Jurkat, Clone E6-1 (cell line): ENCODE results near the gene NFATC3.

Source experiments
- DNase-seq: peaks from one replicate; pipeline ENCODE4 v3.0.0-alpha.2; 2011; ENCODE audit warnings: low read depth, low spot score
- H3K4me3 ChIP-seq: 2 replicates; pipeline ENCODE4 v1.5.1; 2011; ENCODE audit warnings: mild to moderate bottlenecking, low read length, control low read depth, moderate library complexity

NFATC3 gene

DNA sequence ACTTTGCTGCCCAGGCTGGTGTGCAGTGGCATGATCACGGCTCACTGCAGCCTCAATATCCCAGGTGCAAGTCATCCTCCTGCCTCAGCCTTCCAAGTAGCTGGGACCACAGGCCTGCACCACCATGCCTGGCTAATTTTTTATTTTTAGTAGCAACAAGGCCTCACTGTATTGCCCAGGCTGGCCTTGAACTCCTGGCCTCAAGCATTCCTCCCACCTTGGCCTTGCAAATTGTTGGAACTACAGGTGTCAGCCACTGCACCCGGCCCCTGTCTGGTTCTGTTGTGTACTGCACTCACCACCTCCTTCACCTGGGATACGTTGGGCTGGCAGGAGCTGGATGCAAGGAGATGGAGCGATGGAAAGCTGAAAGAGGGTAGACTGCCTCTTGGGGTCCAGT, 168.6 kb downstream of the NFATC3 start:
- H3K4me3 ChIP-seq: no peak overlapping the region
- no peak for DNase-seq

DNA sequence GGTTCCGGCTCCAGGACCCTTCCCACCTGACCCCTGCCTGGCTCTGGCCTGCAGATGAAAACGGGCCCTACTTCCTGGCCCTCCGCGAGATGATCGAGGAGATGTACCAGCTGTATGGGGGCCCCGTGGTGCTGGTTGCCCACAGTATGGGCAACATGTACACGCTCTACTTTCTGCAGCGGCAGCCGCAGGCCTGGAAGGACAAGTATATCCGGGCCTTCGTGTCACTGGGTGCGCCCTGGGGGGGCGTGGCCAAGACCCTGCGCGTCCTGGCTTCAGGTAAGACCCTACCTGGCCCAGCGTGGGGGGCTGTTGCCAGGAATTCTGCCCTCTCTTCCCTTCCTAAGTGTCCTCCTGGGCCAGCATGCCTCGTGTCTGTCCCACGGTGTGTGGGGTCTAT, 170.5 kb downstream of the NFATC3 start:
- no peak for DNase-seq
- no peak overlapping the region for H3K4me3 ChIP-seq

DNA sequence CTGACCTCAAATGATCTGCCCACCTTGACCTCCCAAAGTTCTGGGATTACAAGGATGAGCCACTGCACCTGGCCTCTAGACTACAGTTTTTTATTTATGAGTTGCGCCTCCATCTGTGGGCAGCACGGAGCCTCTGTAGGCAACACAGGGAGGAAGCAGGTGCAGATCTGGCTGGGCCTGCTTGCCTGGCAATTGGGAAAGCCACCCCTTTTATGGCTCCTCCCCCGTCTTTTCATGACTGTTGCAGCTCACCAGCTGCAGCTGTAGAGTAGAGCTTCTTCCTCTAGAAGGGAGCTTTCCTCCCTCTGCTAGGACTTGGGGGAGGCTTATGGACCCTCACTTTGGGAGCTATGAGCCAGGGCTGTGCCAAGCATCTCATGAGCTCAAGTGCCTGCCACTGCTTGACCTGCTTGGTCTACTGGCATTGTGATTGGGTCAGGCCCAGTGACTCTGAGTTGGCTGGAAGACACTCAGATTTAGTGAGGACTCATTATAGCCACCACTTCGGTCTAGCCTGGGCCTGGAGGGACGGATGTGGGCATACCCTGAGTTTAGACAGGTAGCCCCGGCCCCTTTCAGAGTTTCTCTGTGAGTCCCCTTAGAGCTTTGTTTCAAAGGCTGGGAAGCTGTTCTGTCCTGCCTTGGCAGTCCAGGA, 172.2 kb downstream of the NFATC3 start:
- DNase-seq: peak; percentile 96

DNA sequence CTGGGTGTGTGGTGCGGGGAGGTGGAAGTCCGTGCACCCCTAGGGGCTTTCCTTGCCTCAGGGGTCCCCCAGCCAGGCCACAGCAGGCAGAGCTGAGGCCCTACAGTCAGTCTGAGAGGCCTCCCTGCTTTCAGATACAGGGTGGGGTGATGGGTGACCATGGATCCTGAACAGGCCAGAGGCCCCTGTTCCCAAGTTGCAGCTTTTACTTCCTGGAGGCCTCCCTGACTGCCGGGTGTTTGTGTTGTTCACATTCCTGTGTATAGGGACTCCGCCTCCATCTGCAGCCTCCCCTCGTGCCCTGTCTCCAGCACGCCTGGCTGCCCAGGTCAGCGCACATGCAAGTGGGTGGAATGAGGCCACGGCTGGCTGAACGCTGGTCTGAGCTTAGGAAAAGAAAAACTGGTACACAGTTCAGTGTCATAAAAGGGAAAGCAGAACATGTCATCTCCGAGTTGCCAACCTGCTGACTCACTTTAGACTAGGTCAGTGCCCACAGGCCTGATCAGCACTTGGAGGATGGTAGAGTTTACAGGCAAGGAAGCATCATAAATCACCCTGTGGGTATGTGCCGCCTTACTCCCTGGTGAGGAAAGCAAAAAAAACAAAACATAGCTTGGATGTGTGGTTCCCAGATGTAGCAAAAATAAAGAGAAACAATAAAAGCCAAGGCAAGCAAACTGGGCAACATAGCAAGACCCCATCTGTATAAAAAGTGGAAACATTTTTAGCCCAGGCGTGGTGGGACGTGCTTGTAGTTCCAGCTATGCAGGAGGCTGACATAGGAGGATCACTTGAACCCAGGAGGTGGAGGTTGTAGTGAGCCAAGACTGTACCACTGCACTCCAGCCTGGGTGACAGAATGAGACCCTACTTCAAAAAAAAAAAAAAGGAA, 173.0 kb downstream of the NFATC3 start:
- DNase-seq: no peak
- H3K4me3 ChIP-seq: peak overlapping the region; percentile 31

More for the DNA sequence above, 172.2 kb downstream of the NFATC3 start:
- H3K4me3 ChIP-seq: peak overlapping the region; percentile 31

DNA sequence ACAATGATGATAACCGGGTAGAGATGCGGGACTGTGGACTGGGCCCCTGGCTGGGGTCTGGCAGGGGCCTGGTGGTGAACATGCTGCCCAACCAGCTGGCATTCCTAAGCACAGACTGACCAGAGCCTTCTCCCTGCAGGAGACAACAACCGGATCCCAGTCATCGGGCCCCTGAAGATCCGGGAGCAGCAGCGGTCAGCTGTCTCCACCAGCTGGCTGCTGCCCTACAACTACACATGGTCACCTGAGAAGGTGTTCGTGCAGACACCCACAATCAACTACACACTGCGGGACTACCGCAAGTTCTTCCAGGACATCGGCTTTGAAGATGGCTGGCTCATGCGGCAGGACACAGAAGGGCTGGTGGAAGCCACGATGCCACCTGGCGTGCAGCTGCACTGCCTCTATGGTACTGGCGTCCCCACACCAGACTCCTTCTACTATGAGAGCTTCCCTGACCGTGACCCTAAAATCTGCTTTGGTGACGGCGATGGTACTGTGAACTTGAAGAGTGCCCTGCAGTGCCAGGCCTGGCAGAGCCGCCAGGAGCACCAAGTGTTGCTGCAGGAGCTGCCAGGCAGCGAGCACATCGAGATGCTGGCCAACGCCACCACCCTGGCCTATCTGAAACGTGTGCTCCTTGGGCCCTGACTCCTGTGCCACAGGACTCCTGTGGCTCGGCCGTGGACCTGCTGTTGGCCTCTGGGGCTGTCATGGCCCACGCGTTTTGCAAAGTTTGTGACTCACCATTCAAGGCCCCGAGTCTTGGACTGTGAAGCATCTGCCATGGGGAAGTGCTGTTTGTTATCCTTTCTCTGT, 174.0 kb downstream of the NFATC3 start:
- DNase-seq: no peak
- H3K4me3 ChIP-seq: no peak overlapping the region

DNA sequence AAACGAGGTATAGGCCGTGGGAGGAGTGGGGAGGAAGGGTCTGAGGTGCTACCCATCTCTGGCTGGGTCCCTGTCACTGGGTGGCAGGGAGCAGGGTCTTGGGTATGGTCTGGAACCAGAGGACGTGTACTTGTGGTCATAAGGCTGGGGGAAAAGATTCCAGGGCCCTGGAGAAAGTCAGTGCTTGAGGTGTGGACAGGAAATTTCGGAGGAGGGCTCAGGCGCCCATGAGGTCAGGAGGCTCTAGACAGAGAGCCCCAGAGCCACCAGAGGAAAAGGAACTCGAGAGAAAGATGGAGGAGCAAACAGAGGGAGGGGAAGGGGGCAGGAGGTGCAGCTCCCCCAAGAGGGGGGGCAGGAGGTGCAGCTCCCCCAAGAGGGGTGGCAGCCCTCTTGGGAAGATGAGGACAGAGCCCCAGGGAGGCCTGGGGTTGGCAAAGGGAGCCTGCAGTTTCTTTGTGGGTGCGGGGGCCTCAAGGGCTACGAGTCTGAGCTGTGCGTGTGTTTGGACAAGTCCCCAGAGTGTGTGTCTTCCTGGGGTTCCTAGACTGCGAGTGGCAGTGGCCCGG, 178.5 kb downstream of the NFATC3 start:
- DNase-seq: no peak
- peak overlapping the region; percentile 93 for H3K4me3 ChIP-seq

DNA sequence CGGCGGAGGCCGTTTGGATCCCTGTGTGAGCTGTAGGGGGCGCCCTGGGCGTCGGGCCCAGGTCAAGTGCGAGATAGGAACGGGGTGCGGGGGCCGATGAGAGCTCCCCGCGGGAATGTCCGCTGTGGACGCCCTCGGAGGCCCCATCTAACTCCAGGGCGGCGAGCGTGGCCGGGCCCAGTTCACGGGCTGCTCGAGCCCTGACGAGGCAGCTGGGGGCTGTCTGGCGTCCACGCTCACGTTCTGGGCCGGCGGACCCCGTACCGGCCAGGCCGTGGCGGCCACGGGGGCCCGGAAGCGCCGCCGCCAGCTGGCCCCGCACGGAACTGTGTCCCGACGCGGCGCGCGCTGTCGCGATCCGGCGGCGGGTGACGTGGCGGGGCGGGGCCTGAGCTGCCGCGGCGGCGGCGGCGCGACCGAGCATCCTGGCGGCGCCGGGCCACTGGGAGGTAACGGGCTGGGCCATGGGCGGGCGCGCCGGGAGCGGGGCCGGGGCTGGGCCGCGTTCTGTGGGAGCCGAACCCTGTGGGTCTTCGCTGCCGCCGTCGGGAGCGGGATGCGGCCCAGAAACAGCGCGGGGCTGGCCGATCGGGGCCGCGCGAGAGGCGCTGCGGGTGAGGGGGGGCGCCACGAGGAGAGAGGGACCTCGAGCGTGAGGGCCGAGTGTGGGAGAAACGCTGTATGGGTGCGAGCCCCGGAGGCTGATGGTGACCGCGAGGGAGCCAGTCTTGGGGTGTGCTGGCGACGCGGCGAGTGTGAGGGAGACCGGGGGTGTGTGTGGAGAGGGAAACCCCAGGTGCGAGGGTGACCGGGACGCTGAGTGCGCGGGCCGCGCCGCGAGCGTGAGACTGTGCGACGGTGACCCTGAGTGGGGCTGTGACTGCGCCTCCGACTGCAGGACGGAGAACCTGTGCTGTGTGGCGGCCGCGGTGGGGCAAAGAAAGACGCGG, 179.2 kb downstream of the NFATC3 start, which contains the start of gene SLC7A6:
Gene SLC7A6 (plus strand): TSS at position 399 of the 950 bp plus-strand sequence. CDS start 10,201 bp downstream, outside the sequence.
- peak within 1 kb of the TSS; percentile 93 for H3K4me3 ChIP-seq
- DNase-seq: no peak

DNA sequence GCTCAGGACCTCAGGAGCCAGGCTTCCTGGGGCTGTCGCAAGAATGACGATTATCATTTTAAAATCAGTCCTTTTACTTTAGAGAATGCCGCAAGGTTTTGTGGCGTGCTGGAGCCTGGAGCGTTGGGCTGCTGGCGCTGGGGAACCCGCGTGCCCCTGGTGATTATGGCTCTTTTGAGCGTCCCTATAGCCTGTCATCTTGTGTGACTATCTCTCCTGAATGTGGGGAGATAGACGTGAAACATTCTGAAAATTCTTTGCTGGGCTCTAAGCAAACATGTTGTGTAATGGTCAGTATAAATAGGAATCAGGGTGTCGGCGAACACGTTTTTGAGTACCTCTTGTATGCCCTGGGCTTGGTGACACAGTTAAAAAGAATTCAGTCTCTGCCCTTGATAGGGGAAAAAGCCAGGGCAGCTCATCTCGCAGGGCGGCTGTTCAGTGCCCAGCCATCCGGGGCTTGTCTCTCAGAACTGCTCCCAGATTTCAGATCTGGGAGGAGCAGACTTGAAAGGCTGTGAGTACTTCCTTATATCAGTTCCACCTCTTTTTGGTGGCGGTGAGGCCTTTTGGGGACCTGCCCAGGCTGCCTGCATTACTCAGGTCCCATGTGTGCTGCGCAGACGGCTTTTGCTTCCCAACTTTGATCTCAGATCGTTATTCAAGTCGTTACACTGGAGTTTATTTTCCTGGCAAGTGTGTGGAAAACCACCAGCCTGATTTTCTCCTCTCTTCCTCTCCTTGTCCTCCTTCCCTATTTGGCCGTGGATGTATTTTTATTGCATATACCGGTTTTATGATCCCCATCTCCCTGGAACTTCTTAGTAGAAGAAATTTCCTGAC, 180.1 kb downstream of the NFATC3 start:
- peak overlapping the region; percentile 93 for H3K4me3 ChIP-seq
- DNase-seq: no peak

DNA sequence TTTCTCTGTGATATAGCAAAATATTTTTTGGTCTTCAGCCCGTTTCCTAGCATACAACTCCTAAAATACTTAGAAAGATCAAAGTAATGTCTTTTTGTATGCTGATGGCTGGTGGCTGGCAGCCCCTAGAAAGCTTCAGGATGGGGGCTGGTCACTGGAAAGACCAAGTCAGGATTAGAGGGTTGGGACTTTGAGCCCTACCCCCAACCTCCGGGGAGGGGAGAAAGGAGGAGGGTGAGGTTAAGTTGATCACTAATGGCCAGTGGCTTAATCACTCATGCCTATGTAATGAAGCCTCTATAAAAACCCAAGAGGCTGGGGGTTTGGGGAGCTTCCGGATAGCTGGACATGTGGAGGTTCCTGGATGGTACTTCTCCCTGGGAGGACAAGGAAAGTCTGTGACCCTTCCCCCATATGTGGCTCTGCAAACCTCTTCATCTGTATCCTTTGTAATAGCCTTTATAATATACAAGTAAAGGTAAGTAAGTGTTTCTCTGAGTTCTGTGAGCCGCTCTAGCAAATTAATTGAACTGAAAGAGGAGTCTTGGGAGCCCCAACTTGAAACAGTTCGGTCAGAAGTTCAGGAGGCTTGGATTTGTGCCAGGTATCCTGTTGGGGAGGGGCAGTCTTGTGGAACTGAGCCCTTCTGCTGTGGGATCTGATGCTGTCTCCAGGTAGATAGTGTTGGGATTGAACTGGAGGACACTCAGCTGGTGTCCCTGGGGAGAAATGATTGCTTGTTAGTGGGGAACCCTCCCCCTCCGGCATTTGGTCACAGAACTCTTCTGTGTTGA, 182.6 kb downstream of the NFATC3 start:
- H3K4me3 ChIP-seq: no peak overlapping the region
- no peak for DNase-seq

DNA sequence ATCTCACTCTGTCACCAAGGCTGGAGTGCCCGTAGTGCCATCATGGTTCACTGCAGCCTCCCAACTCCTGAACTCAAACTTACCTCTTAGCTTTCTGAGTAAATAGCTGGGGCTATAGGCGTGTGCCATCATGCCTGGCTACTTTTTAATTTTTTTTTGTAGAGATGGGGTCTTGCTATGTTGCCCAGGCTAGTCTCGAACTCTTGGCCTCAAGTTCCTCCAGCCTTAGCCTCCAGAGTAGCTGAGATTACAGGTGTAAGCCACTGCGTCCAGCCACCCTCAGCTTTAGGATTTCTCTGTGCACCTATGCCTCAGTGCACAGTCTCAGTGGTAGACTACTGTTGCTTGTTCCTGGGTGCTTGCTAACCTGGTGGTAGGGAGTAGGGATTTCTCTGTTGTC, 184.6 kb downstream of the NFATC3 start:
- no peak overlapping the region for H3K4me3 ChIP-seq
- no peak for DNase-seq

DNA sequence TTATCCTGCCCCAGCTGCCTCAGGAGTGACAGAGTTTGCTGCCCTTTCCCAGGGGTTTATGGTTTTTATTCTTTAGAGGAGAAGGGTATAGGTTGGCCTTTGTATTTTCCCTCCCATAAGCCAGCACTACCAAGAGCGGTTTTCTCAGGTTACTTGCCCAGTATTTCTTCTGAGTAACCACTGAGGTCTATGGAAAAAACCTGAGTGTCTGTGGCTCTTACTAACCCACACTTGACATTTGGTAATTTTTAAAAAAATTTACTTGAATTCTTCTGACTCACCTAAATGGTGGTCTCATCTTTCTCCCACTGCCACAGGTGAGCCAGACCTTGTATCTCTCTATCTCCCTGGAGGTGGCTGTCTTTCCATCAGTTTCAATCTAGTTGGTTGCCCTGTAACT, 185.2 kb downstream of the NFATC3 start:
- DNase-seq: no peak

DNA sequence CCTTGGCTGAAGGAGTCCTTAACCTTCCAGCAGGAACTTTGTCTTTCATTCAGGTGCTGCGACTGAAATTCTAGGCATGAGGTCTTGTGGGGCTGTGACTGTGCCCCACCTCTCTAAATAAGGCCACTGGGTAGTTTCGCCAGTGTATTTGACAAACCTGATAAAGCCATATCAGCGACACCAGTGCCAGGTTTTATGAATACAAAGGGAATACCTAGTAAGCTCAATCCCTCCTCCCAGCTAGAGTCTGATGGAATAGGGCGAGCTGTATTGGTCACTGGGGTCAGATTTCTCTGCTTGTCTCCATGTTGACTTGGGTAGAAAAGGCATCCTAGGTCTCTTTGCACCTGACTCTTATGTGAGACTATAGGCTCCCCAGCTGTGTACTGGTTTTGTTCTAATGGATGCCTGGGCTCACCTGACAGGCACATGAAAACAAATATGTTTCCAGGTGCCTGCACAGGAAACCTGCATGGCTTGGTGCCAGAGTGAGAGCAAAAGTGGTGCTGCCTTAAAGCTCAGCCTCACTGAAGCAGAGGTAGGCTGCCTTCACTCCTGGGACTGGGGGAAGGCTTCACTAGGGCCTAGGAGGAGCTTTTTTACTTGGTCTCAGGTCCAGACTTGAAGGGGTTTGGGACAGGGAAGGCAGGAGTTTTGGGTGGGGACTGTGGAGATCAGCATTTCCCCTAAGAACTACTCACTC, 187.5 kb downstream of the NFATC3 start:
- no peak for DNase-seq
- H3K4me3 ChIP-seq: no peak overlapping the region

More for the DNA sequence above, 185.2 kb downstream of the NFATC3 start:
- no peak overlapping the region for H3K4me3 ChIP-seq

DNA sequence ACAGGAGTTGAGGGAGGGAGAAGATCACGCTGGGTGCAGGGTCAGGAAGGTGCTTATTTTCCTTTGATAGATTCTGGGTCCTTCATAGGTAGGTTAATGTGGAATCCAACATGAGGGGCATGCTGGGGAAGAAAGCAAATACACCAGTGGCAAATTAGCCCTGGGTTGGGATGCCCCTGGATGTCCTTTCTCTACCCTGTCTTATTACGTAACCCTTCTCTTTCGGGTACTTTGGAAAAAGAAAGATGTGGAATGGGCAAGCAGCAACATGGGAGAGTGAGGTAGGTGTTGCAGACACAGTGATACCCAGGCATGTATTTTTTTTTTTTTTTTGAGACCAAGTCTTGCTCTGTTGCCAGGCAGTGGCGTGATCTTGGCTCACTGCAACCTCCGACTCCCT, 188.3 kb downstream of the NFATC3 start:
- H3K4me3 ChIP-seq: no peak overlapping the region
- no peak for DNase-seq

DNA sequence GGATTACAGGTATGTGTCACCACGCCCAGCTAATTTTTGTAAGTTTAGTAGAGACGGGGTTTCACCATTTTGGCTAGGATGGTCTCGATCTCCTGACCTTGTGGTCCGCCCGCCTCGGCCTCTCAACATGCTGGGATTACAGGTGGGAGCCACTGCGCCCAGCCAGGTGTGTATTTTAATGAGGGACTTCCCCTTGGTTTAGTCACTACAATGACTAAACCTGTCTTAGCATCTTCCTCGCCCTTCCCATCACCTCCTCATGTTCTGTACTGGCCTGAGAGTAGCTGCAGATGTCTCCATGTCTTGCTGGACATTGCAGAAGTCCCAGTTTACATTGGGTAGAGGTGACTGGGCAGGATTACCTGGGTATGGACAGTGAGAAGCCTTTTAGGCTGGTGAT, 188.7 kb downstream of the NFATC3 start:
- no peak overlapping the region for H3K4me3 ChIP-seq
- DNase-seq: no peak

DNA sequence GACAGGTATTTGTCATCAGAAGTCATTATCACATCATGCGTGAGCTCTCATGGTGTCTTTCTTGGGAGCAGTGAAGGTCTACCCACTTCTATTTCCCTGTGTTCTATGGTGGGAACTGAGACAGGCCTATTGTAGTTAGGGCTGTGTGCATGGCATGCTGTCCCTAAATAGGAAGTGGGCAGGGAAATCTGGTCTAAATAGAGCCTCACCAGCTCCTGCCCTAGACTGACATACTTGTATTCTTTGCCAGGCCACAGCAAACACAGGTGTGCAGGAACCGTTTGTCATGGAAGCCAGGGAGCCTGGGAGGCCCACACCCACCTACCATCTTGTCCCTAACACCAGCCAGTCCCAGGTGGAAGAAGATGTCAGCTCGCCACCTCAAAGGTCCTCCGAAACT, 189.3 kb downstream of the NFATC3 start:
- H3K4me3 ChIP-seq: no peak overlapping the region
- no peak for DNase-seq

DNA sequence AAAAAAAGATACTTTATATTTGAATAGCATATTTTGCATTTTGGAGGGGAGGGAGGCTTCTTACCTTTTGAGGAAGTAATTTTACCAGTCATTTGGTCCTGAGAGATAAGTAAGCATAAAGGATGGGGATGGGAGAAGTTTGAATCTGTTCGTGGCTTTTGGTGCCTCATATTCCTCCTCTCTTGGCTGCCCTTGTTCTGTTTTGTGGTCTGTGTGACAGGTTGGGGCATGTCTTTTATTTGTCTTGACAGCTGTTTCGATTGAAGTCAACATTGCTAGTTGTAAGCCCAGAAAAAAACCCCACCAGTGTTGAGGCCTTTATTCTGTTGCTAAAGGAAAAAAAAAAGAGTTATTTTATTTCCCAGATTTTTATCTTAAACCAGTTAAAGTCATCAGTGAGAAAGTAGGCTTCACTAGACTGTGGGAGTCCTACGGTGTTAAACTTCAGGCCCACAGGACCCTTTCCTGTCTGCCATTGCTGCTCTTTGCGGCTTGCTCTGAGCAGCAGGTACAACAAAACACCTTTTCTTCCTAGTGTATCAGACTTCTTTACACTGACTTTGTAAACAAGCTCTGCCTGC, 190.5 kb downstream of the NFATC3 start:
- DNase-seq: peak; percentile 94
- H3K4me3 ChIP-seq: no peak overlapping the region; the same call in 1 of the 2 replicates
